Measurements from ENCODE around the gene TBC1D8.
"Not testable (repeated sequence)": the region's sequence is repeated elsewhere in the genome, so short reads cannot be mapped to it uniquely, and the experiment has no call there.

Gene TBC1D8

DNA sequence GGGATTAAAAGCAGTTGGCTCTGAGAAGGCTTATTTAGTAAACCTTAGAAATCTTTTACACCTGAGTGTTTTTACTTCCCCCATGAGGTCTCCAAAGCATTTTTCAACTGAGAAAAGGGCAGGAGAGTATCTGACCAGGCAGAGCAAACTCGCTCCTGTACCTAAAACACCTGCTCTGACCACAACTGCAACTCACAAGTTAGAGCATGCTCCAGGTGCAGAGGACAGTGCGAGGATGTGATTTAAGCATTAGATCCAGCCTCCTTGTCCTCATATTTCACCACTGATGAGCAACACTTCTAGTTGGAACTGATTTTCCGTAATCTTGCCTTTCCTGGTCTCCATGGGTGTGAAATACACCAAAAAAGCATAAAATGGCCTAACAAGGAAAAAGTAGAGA is 34.5 kb upstream of the TBC1D8 start:
- DNase-seq (ENCODE audit: insufficient read length) = no peak
- TF ChIP-seq POLR2A (IDR thresholded peaks at IDR 0.05; ENCODE audit: low read depth, low read length) (no peak), POLR2AphosphoS5 (IDR thresholded peaks at IDR 0.05; ENCODE audit: low read depth, low read length) (no peak), TAF1 (IDR thresholded peaks at IDR 0.05; ENCODE audit: borderline replicate concordance, low read depth, low read length) (no peak)
- FAIRE-seq = no peak

DNA sequence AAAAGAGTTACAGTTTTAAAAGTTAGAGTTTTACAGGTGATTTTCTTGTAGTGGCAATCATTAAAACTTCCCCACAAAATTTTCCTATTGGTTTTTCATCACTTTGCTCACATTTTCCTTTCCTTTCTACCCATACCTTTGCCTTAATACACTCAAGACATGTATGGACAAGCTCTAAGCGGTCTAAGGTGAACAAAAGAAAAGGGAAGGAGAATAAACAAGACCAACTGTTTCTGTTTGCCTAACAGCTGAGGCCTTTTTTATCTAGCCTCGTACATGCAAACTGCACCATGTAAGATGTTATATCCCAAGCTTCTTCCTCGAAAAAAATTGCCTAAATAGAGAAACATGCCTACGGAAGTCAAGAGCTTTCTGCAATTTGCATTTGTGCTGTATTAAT is 33.9 kb upstream of the TBC1D8 start:
- FAIRE-seq (no peak), DNase-seq (ENCODE audit: insufficient read length) (no peak)
- TF ChIP-seq TAF1 (IDR thresholded peaks at IDR 0.05; ENCODE audit: borderline replicate concordance, low read depth, low read length) (no peak), POLR2A (IDR thresholded peaks at IDR 0.05; ENCODE audit: low read depth, low read length) (no peak), POLR2AphosphoS5 (IDR thresholded peaks at IDR 0.05; ENCODE audit: low read depth, low read length) (no peak)

DNA sequence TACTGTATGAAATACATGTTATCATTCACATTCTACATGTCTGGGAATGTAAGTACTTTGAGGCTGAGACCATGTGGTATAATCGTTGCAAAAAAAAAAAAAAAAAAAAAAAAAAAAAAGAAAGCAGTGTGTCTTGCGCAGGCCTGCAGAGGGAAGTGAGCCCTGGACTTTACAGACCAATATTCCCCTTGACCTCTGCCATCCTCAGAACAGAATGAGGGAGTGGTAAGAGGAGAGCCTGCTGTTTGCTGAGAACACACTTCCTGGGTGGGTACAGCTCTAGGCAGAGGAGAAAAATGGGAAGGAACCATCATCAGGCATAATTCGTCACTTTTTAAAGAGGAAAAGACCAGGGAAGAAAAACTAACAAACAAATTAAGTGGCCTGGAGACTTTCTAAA is 28.8 kb upstream of the TBC1D8 start:
- FAIRE-seq (no peak), DNase-seq (ENCODE audit: insufficient read length) (no peak)
- TF ChIP-seq POLR2AphosphoS5 (IDR thresholded peaks at IDR 0.05; ENCODE audit: low read depth, low read length) (no peak), POLR2A (IDR thresholded peaks at IDR 0.05; ENCODE audit: low read depth, low read length) (no peak), TAF1 (IDR thresholded peaks at IDR 0.05; ENCODE audit: borderline replicate concordance, low read depth, low read length) (no peak)

DNA sequence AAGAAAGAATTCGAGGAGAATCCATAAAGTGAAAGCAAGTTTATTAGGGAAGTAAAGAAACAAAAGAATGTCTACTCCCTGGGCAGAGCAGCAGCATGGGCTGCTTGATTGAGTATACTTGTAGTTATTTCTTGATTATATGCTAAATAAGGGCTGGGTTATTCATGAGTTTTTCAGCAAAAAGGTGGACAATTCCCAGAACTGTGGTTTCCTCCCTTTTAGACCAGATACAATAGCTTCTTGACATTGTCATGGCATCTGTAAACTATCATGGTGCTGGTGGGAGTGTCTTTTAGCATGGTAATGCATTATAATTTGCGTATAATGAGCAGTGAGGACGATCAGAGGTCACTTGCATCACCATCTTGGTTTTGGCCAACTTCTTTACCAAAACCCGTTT is 25.6 kb upstream of the TBC1D8 start:
- FAIRE-seq = no peak
- TF ChIP-seq POLR2AphosphoS5 (IDR thresholded peaks at IDR 0.05; ENCODE audit: low read depth, low read length) (no peak), POLR2A (IDR thresholded peaks at IDR 0.05; ENCODE audit: low read depth, low read length) (no peak), TAF1 (IDR thresholded peaks at IDR 0.05; ENCODE audit: borderline replicate concordance, low read depth, low read length) (no peak)
- DNase-seq (ENCODE audit: insufficient read length) = no peak

DNA sequence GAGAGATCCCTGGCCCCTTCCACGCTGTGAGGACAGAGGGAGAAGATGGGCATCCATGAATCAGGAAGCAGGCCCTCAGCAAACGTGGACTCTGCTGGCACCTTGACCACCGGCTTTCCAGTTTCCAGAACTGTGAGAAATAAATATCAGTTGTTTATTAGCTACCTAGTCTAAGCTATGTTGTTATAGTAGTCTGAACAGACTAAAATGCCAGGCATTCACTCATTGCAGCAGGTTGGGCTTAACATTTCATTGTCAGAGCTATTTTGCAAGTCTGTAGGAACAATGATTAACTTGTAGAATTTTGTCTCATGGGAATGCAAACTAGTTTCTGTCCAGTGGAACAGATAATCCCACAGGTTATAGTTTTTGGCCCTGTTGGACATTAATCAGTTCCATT is 24.8 kb upstream of the TBC1D8 start:
- no peak for FAIRE-seq
- TF ChIP-seq POLR2AphosphoS5 (IDR thresholded peaks at IDR 0.05; ENCODE audit: low read depth, low read length) (no peak), POLR2A (IDR thresholded peaks at IDR 0.05; ENCODE audit: low read depth, low read length) (no peak)
- no peak for DNase-seq (ENCODE audit: insufficient read length)

DNA sequence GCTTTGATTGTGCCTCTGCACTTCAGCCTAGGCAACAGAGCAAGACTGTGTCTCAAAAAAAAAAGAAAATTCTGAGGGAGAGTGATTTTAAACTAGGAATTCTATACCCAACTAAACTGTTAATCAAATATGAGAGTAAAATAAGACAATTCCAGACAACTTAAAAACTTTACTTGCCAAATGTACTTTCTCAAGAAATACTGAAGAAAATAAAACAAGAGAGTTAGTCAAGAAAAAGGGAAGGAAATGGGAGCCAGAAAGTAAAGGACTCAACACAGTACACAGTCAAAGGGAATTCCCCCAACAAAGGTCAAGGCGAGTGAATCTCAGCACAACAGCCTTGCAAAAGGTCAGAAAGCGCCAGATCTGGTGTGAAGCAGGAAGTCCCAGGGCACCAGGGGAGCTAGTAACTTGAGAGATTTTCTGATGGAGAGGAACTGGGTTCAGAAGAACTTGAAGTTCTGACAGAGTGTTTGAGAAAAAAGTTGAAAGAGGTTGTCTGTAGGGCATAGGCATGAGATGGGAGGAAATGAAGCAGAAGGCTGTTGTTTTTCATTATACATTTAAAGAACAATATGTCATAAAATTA is 22.6 kb upstream of the TBC1D8 start:
- no peak for DNase-seq (ENCODE audit: insufficient read length)
- no peak for FAIRE-seq
- TF ChIP-seq TAF1 (IDR thresholded peaks at IDR 0.05; ENCODE audit: borderline replicate concordance, low read depth, low read length) = no peak
- TF ChIP-seq POLR2A (IDR thresholded peaks at IDR 0.05; ENCODE audit: low read depth, low read length) = no peak
- TF ChIP-seq POLR2AphosphoS5 (IDR thresholded peaks at IDR 0.05; ENCODE audit: low read depth, low read length) = no peak

DNA sequence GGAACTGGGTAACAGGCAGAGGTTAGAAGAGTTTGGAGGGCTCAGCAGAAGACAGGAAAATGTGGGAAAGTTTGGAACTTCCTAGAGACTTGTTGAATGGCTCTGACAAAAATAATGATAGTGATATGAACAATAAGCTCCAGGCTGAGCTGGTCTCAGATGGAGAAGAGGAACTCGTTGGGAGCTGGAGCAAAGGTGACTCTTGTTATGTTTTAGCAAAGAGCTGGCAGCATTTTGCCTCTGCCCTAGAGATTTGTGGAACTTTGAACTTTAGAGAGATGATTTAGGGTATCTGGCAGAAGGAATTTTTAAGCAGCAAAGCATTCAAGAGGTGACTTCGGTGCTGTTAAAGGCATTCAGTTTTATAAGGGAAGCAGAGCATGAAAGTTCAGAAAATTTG is 18.6 kb upstream of the TBC1D8 start:
- FAIRE-seq; DNase-seq (ENCODE audit: insufficient read length): not testable (repeated sequence)

DNA sequence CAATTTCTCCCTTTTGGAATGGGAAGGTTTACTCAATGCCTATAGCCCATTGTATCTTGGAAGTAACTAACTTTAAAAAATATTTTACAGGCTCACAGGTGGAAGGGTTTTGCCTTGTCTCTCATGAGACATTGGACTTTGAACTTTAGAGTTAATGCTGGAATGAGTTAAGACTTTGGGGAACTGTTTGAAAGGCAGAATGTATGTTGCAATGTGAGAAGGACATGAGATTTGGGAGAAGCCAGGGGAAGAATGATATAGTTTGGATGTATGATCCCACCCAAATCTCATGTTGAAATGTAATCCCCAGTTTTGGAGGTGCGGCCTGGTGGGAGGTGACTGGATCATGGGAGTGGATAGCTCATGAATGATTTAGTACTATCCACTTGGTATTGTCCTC is 17.5 kb upstream of the TBC1D8 start:
- DNase-seq (ENCODE audit: insufficient read length) (no peak), FAIRE-seq (no peak)
- TF ChIP-seq TAF1 (IDR thresholded peaks at IDR 0.05; ENCODE audit: borderline replicate concordance, low read depth, low read length) (no peak), POLR2AphosphoS5 (IDR thresholded peaks at IDR 0.05; ENCODE audit: low read depth, low read length) (no peak), POLR2A (IDR thresholded peaks at IDR 0.05; ENCODE audit: low read depth, low read length) (no peak)

DNA sequence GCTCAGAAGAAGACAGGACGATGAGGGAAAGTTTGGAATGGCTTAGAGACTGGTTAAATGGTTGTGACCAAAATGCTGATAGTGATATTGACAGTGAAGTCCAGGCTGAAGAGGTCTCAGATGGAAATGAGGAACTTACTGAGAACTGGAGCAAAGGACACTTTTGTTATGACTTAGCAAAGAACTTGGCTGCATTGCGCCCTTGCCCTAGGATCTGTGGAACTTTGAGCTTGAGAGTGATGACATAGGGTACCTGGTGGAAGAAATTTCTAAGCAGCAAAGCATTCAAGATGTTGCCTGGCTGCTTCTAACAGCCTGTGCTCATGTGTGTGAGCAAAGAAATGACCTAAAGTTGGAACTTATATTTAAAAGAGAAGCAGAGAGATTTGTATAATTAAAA is 16.4 kb upstream of the TBC1D8 start:
- not testable (repeated sequence) for DNase-seq (ENCODE audit: insufficient read length); FAIRE-seq

DNA sequence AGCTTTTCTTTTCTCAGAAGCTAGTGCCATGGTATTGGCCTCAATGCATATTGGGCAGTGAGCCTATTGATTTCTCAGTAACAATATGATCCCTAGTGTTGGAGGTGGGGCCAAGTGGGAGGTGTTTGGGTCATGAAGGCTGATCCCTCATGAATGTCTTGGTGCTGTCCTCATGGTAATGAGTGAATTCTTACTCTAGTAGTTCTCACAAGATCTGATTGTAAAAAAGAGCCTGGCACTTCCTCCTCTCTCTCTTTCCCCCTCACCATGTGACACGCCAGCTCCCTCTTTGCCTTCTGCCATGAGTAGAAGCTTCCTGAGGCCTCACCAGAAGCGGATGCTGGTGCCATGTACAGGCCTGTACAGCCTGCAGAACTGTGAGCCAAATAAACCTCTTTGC is 12.8 kb upstream of the TBC1D8 start:
- FAIRE-seq (no peak), DNase-seq (ENCODE audit: insufficient read length) (no peak)
- no peak for TF ChIP-seq POLR2A (IDR thresholded peaks at IDR 0.05; ENCODE audit: low read depth, low read length)
- TF ChIP-seq POLR2AphosphoS5 (IDR thresholded peaks at IDR 0.05; ENCODE audit: low read depth, low read length) = no peak
- TF ChIP-seq TAF1 (IDR thresholded peaks at IDR 0.05; ENCODE audit: borderline replicate concordance, low read depth, low read length) = no peak

DNA sequence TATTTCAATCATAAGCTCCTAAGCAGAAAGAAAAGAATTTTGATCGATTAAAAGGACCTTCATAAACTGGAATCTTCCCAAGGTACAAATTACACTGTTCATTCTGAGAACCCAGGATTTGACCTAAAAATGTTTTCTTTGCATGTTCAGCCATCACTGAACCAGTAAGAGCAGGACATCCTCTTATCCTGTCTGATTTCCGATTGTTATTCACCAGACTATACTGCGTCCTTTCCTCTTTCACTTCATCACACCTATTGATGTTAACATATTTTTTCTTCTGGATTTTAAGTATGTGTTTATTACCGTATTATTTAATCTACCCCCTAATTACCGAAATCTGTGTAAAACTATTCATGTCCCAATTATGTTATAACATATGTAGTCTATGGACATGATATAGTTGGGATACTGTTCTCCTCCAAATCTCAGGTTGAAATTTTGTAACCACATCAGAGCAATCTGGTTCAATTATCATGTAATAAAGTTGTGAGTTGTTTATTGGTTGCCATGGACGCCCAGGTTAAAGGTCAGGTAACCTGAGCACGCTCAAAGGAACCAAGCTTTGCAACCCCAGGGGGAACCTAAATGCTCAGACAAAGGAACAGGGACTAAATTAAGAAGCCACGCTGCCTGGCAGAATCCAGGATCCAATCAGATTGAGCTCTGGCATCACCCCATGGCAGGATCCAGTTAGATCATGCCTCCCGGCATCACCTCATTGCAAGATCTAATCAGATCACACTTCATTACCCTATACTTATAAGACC is 11.6 kb upstream of the TBC1D8 start:
- FAIRE-seq (no peak), DNase-seq (ENCODE audit: insufficient read length) (no peak)
- no peak for TF ChIP-seq TAF1 (IDR thresholded peaks at IDR 0.05; ENCODE audit: borderline replicate concordance, low read depth, low read length)
- TF ChIP-seq POLR2A (IDR thresholded peaks at IDR 0.05; ENCODE audit: low read depth, low read length) = no peak
- no peak for TF ChIP-seq POLR2AphosphoS5 (IDR thresholded peaks at IDR 0.05; ENCODE audit: low read depth, low read length)

DNA sequence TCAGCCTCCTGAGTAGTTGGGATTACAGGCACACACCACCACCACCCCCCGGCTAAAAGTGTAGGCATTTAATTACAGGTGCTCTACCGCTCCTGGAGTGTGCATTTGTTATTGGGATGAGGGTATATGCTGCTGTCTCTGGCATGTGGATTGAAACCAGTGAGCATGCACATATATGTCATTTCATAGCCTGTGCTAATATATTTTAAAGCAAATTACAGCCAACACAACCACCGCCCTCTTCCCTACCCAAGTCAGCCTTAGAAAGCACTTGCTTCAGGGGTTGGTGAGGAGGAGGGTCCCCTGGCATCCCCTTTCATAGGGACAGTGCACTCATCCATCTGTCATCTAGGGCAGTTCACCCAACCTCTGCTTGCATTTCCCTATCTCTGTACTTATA is 10.5 kb upstream of the TBC1D8 start:
- TF ChIP-seq TAF1 (IDR thresholded peaks at IDR 0.05; ENCODE audit: borderline replicate concordance, low read depth, low read length) = no peak
- no peak for TF ChIP-seq POLR2A (IDR thresholded peaks at IDR 0.05; ENCODE audit: low read depth, low read length)
- no peak for TF ChIP-seq POLR2AphosphoS5 (IDR thresholded peaks at IDR 0.05; ENCODE audit: low read depth, low read length)
- DNase-seq (ENCODE audit: insufficient read length) = no peak
- FAIRE-seq = no peak

DNA sequence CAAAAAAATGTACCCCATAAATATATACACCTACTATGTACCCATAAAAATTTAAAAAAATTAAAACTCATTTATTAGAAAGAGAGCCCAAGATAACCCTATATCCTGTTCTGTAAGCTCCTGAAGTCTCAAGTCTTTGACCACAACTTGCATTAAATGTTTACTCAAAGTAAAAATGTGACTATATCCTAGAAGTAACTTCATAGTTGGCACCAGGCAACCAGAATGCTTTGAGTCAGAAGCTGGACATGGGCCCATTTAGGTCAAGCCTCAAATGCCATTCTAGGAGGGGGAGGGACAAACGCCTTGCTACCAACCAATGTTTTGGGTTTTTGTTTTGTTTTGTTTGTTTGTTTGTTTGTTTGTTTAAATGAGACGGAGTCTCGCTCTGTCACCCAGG is 9.3 kb upstream of the TBC1D8 start:
- no peak for DNase-seq (ENCODE audit: insufficient read length)
- FAIRE-seq = no peak
- TF ChIP-seq POLR2AphosphoS5 (IDR thresholded peaks at IDR 0.05; ENCODE audit: low read depth, low read length) (no peak), TAF1 (IDR thresholded peaks at IDR 0.05; ENCODE audit: borderline replicate concordance, low read depth, low read length) (no peak), POLR2A (IDR thresholded peaks at IDR 0.05; ENCODE audit: low read depth, low read length) (no peak)
